NCI-H2227 (cell line): ENCODE measurements around the gene PRELID2.
"Not testable (repeated sequence)": the region's sequence is repeated elsewhere in the genome, so short reads cannot be mapped to it uniquely, and the experiment has no call there.

Experiments used
- DNase-seq: peaks from one replicate; lab custom pipeline; 2025; ENCODE audit not compliant: unreplicated experiment; lab: John Stamatoyannopoulos, UW

The PRELID2 gene

GRCh38 chr5:145798503-145798902, 36.6 kb downstream of the PRELID2 start:
- DNase-seq = not testable (repeated sequence)

GRCh38 chr5:145797336-145797735, 37.8 kb downstream of the PRELID2 start:
- no peak for DNase-seq

DNA sequence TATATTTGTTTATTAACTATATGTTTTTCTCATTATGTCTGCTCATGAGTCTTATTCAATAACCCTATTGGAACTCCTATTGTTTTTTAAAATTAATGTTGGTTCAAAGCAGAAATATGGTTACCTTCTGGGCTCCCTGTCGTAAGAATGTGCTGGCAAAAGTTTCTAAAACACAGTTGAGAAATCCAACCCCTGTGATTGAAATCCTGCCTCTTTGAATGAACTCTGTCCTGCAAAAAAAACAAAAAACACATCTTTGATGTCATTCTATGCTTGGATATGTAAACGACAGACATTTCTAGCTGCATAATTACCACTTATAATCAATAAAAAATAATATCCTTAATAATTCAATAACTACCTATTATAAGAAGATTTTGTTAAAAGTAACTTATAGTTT, 38.8 kb downstream of the PRELID2 start:
- no peak for DNase-seq

DNA sequence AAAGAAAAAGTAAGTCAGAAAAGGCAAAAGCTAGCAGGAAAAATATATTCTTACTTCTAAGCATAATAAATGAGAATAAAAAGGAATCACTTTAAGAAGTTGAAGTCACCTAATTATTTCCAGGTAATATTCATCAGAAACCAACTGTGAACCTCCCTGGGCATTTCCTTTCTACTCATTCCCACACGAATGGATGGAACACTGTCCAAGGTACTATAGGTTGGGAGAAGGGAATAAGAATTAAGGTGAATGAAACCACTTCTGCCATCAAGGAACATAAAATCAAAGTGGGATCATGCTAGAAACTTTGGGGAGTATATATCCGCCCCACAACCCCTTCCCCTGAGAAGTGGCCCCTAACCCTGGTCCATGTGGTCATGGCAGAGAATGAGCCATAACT, 41.6 kb downstream of the PRELID2 start:
- DNase-seq = no peak

- no peak for DNase-seq
These were observed 42.3 kb downstream of the PRELID2 start for GRCh38 chr5:145792840-145793239.

DNA sequence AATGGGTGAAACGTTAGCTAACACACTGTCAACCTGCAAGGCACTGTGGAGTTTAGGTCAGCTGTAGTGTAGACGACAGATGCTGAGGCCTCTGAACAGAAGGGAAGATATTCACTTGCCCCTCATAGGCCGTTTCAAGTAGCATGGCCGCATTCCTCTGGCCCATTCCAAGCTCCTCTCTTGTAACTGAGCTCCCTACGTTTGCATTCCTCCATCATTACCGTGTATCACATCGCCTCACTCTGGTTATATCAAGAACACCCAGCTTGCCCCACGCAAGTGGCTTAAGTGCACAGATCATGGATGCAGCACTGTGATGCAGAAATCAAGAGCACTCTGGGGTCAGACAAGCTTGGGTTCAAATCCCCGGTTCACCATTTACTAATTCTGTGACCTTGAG, 43.3 kb downstream of the PRELID2 start:
- no peak for DNase-seq

DNA sequence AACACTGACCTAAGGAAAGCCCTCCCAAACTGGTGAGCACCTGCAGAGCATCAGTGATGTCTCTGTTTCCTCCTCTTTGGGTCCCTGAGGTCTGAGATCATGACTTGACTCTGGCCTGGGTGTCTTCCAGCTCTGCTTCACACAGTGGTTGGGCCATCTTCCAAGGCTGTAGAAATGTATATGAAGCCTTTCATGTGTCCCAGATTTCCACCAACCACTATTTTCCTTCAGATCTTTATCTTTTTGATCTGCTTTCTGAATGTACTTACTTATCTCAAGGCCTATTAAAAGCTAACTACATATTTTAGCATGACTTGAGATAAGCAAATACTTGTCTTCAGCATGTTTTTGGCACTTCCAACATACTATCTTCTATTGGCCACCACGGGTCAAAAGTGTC, 47.1 kb downstream of the PRELID2 start:
- no peak for DNase-seq

DNA sequence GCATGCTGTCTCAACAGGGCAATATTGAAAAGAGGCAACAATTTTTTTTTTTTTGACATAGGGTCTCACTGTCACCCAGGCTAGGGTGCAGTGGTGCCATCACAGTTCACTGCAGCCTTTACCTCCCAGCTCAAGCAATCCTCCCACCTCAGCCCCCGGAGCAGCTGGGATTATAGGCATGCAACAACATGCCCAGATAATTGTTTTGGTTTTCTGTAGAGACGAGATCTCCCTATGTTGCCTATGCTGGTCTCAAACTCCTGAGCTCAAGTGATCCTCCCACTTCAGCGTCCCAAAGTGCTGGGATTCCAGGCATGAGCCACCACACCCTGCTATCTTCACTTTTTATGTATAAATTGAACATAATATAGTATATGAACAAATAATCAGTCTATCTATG, 47.6 kb downstream of the PRELID2 start:
- no peak for DNase-seq

DNA sequence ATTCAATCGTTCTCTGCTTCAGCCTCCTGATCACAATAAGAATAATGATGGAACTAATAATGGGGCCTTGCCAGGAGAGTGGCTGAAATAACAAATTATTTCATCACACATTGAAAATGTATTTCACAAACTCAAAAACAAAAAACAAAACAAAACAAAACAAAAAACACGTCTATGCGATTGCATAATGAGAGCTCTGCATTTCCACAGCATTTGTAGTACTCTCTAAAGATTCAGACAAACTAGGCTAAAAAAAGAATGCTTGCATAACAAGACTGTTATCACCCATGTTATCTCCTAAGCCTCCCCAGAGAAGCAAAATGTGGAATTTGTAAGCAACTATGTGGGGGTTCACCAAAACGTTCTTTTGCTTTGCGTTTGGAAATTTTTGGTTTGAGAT, 48.1 kb downstream of the PRELID2 start:
- DNase-seq = no peak

- DNase-seq = no peak
These were observed 54.2 kb downstream of the PRELID2 start for GRCh38 chr5:145780982-145781381.

- DNase-seq = no peak
These were observed 56.8 kb downstream of the PRELID2 start for GRCh38 chr5:145778144-145778900.

DNA sequence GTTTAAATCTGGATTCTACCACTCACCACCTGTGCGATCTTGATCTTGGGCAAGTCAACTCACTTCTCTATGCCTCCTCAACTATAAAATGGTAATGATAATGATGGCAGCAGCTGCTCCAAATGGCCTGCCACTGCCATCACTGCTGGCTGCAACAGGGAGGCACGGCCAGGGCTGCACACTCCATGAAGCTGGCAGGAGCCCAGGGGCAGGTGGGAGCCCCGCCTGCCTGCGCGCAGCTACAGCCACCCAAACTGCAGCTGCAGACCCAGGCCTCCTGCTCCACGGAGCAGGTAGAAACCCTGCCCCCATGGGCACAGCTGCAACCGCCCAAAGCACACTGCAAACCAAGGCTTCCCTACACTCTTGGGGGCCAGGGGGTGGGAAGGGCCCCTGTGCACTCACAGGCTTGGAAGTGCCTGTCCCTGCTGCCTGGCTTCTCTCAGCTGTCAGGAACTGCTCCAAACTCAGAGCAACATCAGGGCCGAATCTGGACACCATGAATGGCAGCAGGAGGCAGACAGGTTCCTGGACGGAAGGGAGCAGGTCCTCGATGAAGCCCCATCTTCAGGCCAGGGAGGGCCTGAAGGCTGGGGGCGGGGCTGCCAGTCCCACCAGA, 57.6 kb downstream of the PRELID2 start:
- DNase-seq = no peak

DNA sequence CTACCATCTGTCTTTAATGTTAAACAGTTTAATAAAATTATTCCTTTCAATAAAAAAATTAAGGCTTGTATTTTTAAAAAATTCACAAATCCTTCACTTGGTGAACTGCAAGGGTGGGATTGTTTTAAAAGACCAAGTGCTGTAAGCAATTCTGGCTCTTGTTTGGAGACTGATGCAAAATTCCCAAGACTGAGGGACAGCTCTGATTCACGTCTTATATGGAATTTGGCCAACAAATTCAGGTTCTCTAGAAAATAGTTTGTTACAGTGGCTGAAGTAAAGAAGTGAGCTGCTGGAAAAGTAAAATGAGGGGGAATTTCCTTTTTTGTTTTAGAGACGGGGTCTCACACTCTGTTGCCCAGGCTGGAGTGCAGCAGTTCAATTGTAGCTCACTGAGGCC, 58.3 kb downstream of the PRELID2 start:
- no peak for DNase-seq

DNA sequence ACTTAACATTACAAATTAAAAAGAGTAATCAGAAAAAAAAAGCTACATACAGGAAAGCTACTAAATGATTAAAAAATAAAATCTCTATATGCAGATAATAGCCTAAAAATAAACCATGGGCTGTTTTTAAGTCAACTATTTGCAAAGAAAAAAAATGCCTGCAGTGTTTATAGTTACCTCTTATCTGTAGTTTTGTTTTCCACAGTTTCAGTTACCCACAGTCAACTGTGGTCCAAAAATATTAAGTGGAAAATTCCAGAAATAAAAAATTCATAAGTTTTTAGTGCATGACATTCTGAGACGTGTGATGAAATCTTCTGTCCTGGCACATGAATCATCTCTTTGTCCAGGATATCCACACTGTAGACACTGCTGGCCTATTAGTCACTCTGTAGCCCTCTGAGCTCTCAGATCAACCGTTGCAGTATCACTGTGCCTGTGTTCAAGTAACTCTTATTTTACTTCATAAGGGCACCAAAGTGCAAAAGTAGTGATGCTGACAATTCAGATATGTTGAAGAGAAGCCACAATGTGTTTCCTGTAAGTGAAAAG, 59.2 kb downstream of the PRELID2 start:
- no peak for DNase-seq

GRCh38 chr5:145775411-145775810, 59.7 kb downstream of the PRELID2 start:
- no peak for DNase-seq

GRCh38 chr5:145774442-145774841, 60.7 kb downstream of the PRELID2 start:
- DNase-seq = no peak

DNA sequence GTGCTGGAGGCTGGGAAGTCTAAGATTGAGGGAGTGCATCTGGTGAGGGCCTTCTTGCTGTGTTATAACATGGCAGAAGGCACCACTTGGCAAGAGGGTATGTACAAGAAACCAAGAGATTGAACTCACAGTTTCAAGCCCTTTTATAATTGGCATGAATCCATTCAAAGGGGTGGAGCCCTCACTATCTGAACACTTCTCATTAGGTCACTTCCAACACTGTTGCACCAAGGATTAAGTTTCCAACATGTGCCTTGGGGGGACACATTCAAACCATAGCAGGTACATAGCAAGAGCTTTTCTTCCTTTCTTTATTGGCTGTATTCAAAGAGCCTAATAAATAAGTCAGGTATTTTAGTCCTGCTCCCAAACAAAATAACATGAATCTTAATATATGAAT, 62.7 kb downstream of the PRELID2 start:
- DNase-seq = no peak

- DNase-seq = peak; percentile 2
These were observed 66.3 kb downstream of the PRELID2 start for GRCh38 chr5:145768863-145769262.

DNA sequence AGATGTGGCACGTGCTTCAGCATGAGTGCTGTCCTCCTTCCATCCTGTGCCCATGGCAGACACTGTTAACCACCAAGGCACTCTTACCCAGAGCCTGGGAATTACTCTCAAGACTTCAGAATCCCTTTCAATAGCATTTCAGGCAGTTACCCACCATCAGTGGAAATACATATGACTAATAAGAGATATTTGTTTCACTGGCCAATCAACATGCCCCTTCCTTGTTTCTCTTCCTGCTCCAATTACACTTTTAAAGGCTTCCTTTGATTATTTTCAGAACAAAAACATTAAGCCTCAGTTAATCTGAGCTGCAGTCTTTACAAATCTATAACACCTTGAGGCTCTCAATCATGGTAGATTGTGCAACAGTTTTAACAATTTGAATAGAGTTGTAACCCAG, 70.8 kb downstream of the PRELID2 start:
- no peak for DNase-seq

GRCh38 chr5:145762833-145763232, 72.3 kb downstream of the PRELID2 start:
- no peak for DNase-seq

GRCh38 chr5:145761254-145761653, 73.9 kb downstream of the PRELID2 start:
- DNase-seq = no peak

GRCh38 chr5:145760660-145761059, 74.5 kb downstream of the PRELID2 start:
- DNase-seq = no peak

DNA sequence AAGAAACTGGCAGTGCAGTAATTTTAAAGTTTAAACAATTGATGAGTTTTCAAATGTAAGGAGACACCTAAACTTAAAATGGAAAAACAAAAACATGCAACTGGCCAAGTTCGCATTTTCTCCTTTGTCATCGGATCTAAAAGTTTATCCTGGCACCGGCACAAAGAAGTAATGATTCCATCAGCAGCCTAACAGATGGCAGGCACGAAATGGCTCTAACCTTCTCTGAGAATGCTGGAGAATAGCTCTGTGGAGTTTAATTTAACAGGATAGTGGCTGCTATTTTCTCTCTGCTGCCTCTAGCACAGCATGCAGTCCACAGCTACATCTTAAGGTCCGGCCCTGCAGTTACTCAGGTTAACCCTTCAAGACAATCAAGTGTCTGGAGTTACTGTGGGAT, 82.2 kb downstream of the PRELID2 start:
- peak; percentile 5 for DNase-seq
